Gastrocnemius medialis (tissue), 4 donors: ENCODE results near the gene RBBP8NL. TPM values are rescaled to one million over a fixed set of nuclear protein-coding genes. Genes with fewer than 3 reads are reported as not detected.

Experiments
- ATAC-seq, 2 donors: fragments of 150-250 bp; one replicate each; pipeline ENCODE4 v1.9.1; 2016
- DNase-seq, 2 donors: peaks; one replicate each; pipeline ENCODE4 v3.0.0-alpha.2; 2019
- H3K27ac ChIP-seq, 4 donors: fragments of 200-600 bp; sonication (generic); 1 replicate in 1 of 4; 2 replicates in 3 of 4; pipeline ENCODE4 v1.5.1; 2016 to 2018; ENCODE audit warnings: mild to moderate bottlenecking in 2 of 4, moderate library complexity in 1 of 4
- H3K27me3 ChIP-seq, 3 donors: fragments of 200-600 bp; sonication (generic) in 2 of 3; 1 replicate in 1 of 3; 2 replicates in 2 of 3; pipeline versions ENCODE4 v1.5.1 to v1.6.0; 2016 to 2019; ENCODE audit warnings: mild to moderate bottlenecking in 1 of 3, moderate library complexity in 1 of 3
- H3K36me3 ChIP-seq, 2 donors: fragments of 200-600 bp; sonication (generic) in 1 of 2; one replicate each; pipeline ENCODE4 v1.5.1; 2017 to 2018
- H3K4me1 ChIP-seq, 2 donors: fragments of 200-600 bp; sonication (generic) in 1 of 2; one replicate each; pipeline ENCODE4 v1.5.1; 2016 to 2017; ENCODE audit warnings: mild to moderate bottlenecking in 2 of 2
- H3K4me3 ChIP-seq, 4 donors: fragments of 200-600 bp; sonication (generic) in 3 of 4; 1 replicate in 1 of 4; 2 replicates in 3 of 4; pipeline ENCODE4 v1.5.1; 2016 to 2019; ENCODE audit warnings: mild to moderate bottlenecking in 2 of 4
- H3K9me3 ChIP-seq, 3 donors: fragments of 200-600 bp; sonication (generic) in 2 of 3; 1 replicate in 1 of 3; 2 replicates in 2 of 3; pipeline ENCODE4 v1.5.1; 2016 to 2019
- POLR2A ChIP-seq, 2 donors: fragments of 450-650 bp; IDR thresholded peaks; one replicate each; pipeline ENCODE4 v1.6.1; 2017; ENCODE audit warnings: antibody characterized with exemption in 2 of 2, mild to moderate bottlenecking in 2 of 2, moderate library complexity in 2 of 2
- in situ Hi-C, 4 donors: fragments of 200-750 bp; cut with MboI; loops; one replicate each; pipeline versions ENCODE4 v1.15.0 to v1.8.0; 2017; ENCODE audit warnings: low sequenced_read_pairs in 4 of 4
- intact Hi-C: fragments of 100-400 bp; cut with DNase I; formaldehyde crosslinking; loops from one replicate; pipeline ENCODE4 v1.15.1; 2023; ENCODE audit warnings: low total_unique reads
- total RNA-seq, 4 donors: library from RNA; depleted of rRNA; stranded (reverse); fragments of >200 nt; gene quantifications; one replicate each; pipeline versions ENCODE4 v1.1.0 to v1.2.3, GENCODE V29; 2016
- TF ChIP-seq, protein P1 (sequence below), 5 experiments: fragments of 450-650 bp in 3 of 5; fragments of 200-600 bp in 2 of 5; sonication (generic) in 2 of 5; IDR thresholded peaks in 4 of 5; conservative IDR thresholded peaks in 1 of 5; 1 replicate in 4 of 5; 2 replicates in 1 of 5; pipeline ENCODE4 v1.5.1; 2016 to 2019; ENCODE audit warnings: antibody characterized with exemption in 5 of 5, mild to moderate bottlenecking in 3 of 5, moderate library complexity in 3 of 5

RBBP8NL gene
- total RNA-seq, 4 donors from 2014 or later, result not detected

DNA sequence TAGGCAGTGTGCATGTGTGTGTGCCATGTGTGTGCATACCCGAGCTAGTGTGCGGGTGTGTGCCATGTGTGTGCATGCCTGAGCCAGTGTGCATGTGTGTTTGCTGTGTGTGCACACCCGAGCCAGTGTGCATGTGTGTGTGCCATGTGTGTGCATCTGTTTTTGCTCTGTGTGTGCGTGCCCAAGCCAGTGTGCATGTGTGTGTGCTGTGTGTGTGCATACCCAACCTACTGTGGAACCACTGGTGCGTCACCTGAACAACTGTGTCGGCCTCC, 5.7 kb downstream of the RBBP8NL start:
- ATAC-seq, result no peak
- no peaks in the 10 kb centered on the region for H3K9me3 ChIP-seq
- TF ChIP-seq POLR2A (IDR thresholded peaks at IDR 0.05), result no peak
- TF ChIP-seq, protein P1, sequence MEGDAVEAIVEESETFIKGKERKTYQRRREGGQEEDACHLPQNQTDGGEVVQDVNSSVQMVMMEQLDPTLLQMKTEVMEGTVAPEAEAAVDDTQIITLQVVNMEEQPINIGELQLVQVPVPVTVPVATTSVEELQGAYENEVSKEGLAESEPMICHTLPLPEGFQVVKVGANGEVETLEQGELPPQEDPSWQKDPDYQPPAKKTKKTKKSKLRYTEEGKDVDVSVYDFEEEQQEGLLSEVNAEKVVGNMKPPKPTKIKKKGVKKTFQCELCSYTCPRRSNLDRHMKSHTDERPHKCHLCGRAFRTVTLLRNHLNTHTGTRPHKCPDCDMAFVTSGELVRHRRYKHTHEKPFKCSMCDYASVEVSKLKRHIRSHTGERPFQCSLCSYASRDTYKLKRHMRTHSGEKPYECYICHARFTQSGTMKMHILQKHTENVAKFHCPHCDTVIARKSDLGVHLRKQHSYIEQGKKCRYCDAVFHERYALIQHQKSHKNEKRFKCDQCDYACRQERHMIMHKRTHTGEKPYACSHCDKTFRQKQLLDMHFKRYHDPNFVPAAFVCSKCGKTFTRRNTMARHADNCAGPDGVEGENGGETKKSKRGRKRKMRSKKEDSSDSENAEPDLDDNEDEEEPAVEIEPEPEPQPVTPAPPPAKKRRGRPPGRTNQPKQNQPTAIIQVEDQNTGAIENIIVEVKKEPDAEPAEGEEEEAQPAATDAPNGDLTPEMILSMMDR (IDR thresholded peaks at IDR 0.05 in 4 of 5, conservative IDR thresholded peaks at IDR 0.05 in 1 of 5), result no peak
- in situ Hi-C loops, result no loop called here
- DNase-seq, result no peak
- H3K36me3 ChIP-seq, result no peaks in the 10 kb centered on the region
- H3K27ac ChIP-seq, result no peak overlapping the region
- no peak overlapping the region for H3K4me3 ChIP-seq
- H3K4me1 ChIP-seq, result no peaks in the 10 kb centered on the region
- intact Hi-C loops, result no loop called here
- H3K27me3 ChIP-seq, result peaks cover 9 to 20% (median 19%) of the 10 kb centered on the region in 3 donors

DNA sequence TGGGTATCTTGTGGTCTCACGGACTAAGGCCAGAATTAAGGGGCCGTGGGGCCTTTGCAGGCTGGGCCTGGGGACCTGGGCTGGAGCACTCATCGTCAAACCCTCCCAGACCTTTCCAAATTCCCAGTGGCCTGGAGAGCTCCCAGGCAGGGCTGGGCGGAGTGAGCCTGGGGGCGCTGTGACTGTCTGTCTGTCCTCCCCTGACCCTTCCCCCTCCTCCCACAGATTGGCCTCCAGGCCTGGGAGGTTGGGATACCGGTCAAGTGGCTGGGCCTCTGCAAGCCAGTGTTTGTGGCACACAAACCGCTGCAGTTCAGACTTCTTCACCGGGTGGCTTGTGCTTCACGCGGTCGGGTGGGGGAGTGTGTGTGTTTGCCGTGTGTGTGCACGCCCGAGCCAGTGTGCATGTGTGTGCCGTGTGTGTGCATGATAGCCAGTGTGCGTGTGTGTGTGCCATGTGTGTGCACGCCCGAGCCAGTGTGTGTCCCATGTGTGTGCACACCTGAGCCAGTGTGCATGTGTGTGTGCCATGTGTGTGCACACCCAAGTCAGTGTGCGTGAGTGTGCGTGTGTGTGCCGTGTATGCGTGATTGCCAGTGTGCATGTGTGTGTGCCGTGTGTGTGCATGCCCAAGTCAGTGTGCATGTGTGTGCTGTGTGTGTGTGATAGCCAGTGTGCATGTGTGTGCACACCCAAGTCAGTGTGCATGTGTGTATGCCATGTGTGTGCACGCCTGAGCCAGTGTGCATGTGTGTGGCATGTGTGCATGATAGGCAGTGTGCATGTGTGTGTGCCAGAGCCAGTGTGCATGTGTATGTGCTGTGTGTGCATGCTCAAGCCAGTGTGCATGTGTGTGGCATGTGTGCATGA, 6.3 kb downstream of the RBBP8NL start:
- Histone ChIP-seq H3K4me1 (no peaks in the 10 kb centered on the region), H3K9me3 (no peaks in the 10 kb centered on the region), H3K27me3 (peaks cover 12 to 20% (median 19%) of the 10 kb centered on the region in 3 donors), H3K27ac (no peak overlapping the region), H3K4me3 (no peak overlapping the region), H3K36me3 (no peaks in the 10 kb centered on the region)
- TF ChIP-seq POLR2A (IDR thresholded peaks at IDR 0.05), result no peak
- TF ChIP-seq, protein P1 (IDR thresholded peaks at IDR 0.05 in 4 of 5, conservative IDR thresholded peaks at IDR 0.05 in 1 of 5), result no peak
- ATAC-seq (no peak), DNase-seq (no peak)
- in situ Hi-C loops (no loop called here), intact Hi-C loops (no loop called here)

DNA sequence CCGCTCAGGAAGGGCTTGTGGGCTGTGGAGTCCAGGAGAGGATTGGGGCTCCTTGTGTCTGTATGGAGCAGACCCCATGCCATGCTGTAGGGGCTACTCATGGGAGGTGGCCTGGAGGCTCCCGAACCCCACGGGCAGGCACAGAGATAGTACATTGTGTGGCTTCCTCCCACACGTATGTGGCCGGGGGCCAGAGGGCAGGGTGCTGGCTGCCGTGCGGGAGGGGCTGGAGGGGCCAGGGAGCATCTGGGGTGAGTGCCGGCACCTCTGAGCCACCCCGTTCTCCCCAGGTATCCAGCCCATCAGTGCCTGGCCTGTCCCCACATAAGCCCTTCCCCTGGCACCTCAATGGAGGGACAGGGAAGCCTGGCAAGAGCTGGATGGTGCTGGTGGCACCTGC, 7.6 kb downstream of the RBBP8NL start:
- no peak overlapping the region for H3K4me3 ChIP-seq
- no peak for DNase-seq
- in situ Hi-C loops, result no loop called here

DNA sequence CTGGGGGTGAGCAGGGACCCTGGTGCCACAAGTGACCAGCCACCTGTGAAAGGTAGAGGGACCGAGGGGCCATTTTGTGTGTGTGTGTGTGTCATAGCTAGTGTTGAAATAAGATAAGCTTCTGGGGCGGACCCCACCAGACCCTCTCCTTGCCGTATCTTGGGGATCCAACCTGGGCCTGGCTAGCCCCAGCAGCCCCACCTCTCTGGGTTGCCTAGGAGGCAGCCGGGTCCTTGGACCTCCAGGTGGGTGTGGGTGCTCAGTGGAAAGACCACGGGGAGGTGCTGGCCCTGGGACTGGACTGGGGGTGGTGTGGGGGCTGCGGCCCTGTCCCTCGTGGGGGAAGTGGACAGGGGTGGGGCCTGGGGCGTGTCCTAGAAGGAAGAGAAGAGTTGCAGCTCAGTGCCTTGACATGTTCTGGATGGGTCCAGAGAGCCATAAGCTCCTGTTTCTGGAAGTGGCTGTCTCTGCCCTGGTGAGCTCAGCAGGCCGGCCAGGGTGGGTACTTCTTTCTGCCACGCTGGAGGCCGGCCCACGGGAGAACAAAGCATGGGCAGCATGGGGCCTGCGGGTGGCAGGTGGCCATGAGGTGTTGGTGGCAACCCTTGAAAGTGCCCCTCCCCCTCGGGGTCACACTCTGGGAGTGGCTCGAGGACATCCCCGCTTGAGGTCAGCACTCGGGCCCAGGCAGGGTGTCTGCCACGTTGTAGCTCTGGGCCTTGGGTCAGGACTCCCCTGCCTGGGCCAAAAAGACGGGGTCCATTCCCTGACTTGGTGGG, 8.4 kb downstream of the RBBP8NL start:
- Histone ChIP-seq H3K27ac (no peak overlapping the region), H3K27me3 (peaks cover 9 to 13% (median 9%) of the 10 kb centered on the region in 3 donors), H3K9me3 (no peaks in the 10 kb centered on the region), H3K4me3 (no peak overlapping the region), H3K4me1 (no peaks in the 10 kb centered on the region), H3K36me3 (no peaks in the 10 kb centered on the region)
- no peak for TF ChIP-seq POLR2A (IDR thresholded peaks at IDR 0.05)
- TF ChIP-seq, protein P1 (IDR thresholded peaks at IDR 0.05 in 4 of 5, conservative IDR thresholded peaks at IDR 0.05 in 1 of 5), result no peak
- DNase-seq (no peak), ATAC-seq (no peak)
- in situ Hi-C loops, result no loop called here
- intact Hi-C loops, result no loop called here

More for the DNA sequence above, 7.6 kb downstream of the RBBP8NL start:
- H3K27me3 ChIP-seq, result peaks cover 12 to 20% (median 17%) of the 10 kb centered on the region in 3 donors
- no peak overlapping the region for H3K27ac ChIP-seq
- no peaks in the 10 kb centered on the region for H3K9me3 ChIP-seq
- intact Hi-C loops, result no loop called here
- TF ChIP-seq POLR2A (IDR thresholded peaks at IDR 0.05), result no peak
- TF ChIP-seq, protein P1 (IDR thresholded peaks at IDR 0.05 in 4 of 5, conservative IDR thresholded peaks at IDR 0.05 in 1 of 5), result no peak
- ATAC-seq, result no peak
- H3K4me1 ChIP-seq, result no peaks in the 10 kb centered on the region
- no peaks in the 10 kb centered on the region for H3K36me3 ChIP-seq
